GM10248 (cell line): ENCODE results near the gene OSBPL5.

Experiments
- CTCF ChIA-PET: fragments of 300-600 bp; sonication (Branson Sonifier 250); formaldehyde crosslinking; extraction: SDS; loops from one replicate; lab custom pipeline; 2021; ENCODE audit warnings: antibody characterized with exemption; lab: Yijun Ruan, JAX
- POLR2A ChIA-PET: fragments of 350-650 bp; sonication (Branson Sonifier 250); formaldehyde crosslinking; extraction: SDS; loops from one replicate; lab custom pipeline; 2020; ENCODE audit warnings: antibody characterized with exemption; lab: Yijun Ruan, JAX
- DNase-seq: peaks from one replicate; pipeline ENCODE4 v3.0.0; 2012; ENCODE audit errors: extremely low spot score
- TF ChIP-seq, protein P1 (sequence below): IDR thresholded peaks from 2 replicates; pipeline ENCODE4 v1.5.1; 2012; ENCODE audit warnings: mild to moderate bottlenecking, low read depth; ENCODE audit errors: extremely low read depth, missing control alignments, control extremely low read depth

The OSBPL5 gene

DNA sequence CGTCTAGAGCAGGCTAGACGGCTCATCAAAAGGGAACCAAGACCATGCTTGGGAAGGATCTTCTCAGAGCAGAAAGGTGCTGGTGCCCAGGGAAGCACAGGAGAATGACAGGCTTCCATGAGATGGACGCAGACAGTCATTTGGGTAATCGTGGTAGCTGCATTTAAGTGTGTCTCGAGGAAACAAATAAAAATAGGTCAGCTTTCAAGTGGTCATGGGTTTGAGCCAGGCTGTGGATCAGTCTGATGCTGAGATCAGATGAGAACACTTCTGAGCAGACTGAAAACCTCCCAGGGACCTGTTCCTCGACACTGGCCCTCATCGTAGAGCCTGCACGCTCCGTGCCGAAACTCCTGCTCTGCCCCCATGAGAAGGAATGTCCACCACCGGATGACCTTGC is 112.5 kb downstream of the OSBPL5 start:
- CTCF ChIA-PET: interaction anchor here (5.5 to 6.5 kb wide), 2 partner anchors 15 to 38 kb away, joined by 51 to 54 read pairs; no protein-coding TSS in a partner anchor
- no peak for DNase-seq
- POLR2A ChIA-PET: no interaction called here
- TF ChIP-seq, protein P1, sequence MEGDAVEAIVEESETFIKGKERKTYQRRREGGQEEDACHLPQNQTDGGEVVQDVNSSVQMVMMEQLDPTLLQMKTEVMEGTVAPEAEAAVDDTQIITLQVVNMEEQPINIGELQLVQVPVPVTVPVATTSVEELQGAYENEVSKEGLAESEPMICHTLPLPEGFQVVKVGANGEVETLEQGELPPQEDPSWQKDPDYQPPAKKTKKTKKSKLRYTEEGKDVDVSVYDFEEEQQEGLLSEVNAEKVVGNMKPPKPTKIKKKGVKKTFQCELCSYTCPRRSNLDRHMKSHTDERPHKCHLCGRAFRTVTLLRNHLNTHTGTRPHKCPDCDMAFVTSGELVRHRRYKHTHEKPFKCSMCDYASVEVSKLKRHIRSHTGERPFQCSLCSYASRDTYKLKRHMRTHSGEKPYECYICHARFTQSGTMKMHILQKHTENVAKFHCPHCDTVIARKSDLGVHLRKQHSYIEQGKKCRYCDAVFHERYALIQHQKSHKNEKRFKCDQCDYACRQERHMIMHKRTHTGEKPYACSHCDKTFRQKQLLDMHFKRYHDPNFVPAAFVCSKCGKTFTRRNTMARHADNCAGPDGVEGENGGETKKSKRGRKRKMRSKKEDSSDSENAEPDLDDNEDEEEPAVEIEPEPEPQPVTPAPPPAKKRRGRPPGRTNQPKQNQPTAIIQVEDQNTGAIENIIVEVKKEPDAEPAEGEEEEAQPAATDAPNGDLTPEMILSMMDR: no peak

DNA sequence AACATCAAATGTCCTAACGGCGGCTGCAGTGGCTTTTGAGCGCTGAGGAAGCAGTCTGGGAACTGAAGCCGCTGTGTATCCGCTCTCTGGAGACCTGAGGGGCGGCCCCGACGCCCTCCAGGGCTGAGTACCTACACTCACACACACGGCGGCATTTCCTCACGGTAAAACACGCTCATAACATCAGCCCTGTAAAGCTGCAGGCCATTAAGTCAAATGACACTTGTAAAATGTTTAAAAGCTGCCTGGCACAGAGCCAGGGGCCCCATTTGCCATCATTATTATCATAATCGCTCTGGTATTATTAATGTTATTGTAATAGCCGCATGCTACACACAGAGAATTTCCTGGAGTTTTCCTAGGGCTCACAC is 113.0 kb downstream of the OSBPL5 start:
- DNase-seq: no peak
- POLR2A ChIA-PET: no interaction called here
- TF ChIP-seq, protein P1: no peak
- CTCF ChIA-PET: interaction anchor here (1.1 to 6.5 kb wide), 5 partner anchors 9 to 39 kb away, joined by 3 to 54 read pairs (median 9); no protein-coding TSS in a partner anchor

DNA sequence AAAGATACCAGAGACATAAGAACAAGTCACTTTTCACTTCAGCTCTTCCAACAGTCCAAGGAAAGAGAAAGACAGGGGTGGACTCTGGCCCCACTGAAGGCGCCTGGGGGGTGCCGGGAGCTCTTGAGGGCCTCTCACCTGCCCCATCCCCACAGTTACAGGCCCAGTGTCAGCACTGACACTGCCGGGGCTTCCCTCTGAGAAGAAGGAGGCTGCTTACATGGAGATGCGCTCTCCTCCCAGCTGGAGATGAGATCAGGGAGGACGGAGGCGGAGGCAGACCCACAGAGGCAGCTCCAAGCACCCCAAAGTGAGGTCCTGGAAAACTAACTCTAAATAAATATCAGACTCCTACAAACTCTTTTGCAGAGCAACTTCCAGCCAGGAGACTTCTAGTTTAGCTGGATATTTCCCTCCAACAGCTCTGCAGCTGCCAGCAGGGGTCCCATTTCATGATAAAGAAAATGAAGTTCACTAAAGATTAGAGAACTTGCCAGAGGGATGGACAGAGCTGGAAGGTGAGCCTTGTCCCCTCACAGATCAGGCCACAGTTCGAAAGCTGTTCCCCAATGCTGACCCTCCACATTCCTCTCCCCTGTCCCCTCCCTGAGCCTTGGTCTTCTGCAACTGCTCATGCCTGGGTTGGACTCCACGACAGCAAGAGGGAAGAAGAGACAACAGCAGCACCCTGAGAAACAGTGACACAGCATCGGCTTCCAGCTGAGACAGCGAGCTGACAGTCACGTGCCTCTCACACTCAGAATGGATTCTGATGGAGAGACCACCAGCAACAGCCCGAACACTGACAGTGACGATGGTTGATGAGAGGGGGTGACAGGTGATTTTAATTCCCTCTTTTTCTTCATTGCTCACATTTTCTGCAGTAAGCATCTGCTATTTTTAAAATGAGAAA is 113.7 kb downstream of the OSBPL5 start:
- ChIA-PET POLR2A (interaction anchor here (1.4 kb wide), 1 partner anchor 29 kb away, joined by 4 read pairs; no protein-coding TSS in a partner anchor), CTCF (interaction anchor here (0.9 to 6.5 kb wide), 9 partner anchors 9 to 520 kb away, joined by 3 to 54 read pairs (median 3); no protein-coding TSS in a partner anchor)
- TF ChIP-seq, protein P1: no peak
- DNase-seq: no peak

DNA sequence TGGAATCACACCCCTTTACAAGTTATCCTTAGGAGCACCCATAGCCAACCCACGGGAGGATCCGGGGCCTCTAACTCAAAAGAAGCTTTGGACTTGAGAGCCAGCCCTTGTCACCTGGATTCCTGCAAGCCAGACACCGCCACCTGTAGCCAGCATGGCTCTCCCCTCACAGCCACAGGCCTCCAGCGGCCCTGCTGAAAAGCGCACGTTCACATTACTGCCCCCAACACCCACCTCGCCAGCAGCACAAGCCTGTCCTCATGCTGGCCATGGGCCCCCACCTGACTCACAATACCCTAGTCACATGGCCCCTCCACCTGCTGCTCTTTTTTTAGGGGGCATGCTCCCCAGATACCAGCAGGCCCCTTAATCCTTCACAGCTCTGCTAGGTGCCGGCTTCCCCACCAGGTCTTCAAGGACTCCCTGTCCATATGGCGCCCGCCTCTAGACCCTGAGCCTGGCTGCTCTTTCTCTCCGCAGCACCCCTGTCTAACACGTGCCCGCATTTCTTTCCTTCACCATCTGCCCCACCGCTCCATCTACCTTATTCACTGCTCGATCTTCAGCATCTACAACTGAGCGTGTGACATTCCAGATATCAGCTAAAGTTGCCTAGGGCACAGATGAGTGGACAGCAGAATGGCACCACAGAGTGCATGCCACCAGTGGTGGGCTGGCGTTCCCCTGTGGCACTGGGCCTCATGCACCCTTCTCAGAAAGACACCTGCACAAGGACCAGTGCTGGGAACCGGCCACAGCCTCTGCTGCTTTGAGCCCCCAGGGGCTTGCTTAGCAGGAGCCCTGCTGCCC is 114.5 kb downstream of the OSBPL5 start:
- CTCF ChIA-PET: interaction anchor here (0.9 to 6.5 kb wide), 9 partner anchors 8 to 519 kb away, joined by 3 to 54 read pairs (median 3); no protein-coding TSS in a partner anchor
- TF ChIP-seq, protein P1: no peak
- DNase-seq: no peak
- POLR2A ChIA-PET: interaction anchor here (1.1 to 1.4 kb wide), 2 partner anchors 28 to 41 kb away, joined by 3 to 4 read pairs; no protein-coding TSS in a partner anchor

DNA sequence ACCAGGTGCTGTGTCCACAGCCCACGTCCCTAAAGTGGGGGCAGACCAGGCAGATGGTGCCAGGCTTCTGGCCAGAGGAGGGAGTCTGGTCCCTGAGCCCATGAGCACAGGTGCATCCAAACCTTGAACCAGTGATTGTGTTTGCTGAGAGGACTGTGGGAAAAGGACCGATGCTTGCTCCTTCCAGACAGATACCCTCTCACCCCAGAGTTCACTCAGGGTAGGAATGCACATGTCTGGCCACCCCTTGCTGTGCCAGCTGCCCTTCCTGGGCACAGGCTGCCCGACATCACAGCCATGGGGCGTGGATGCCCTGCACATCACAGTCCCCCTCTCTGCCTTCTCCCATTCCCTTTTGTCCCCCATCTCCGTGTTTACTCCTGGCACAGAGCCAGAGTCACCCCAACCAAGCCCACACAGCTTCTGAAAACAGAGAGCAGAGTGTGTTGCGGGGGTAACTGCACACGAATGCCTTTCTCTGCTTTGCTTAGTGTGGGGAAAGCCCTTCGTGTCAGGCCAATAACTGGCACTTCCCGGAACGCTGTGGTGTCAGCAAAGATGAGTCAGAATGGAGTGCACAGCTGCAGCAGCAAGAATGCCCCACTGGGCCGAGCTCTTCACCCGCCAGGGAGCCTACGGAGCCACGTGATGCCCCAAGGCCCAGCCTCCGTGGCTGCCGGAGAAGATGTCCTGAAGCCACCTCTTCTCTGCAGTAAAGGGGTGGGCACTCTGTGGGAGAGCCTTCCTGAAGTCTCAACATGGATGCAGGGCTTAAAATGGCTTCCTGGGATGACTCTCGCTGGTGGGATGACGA is 115.5 kb downstream of the OSBPL5 start:
- peak; percentile 86 for DNase-seq
- POLR2A ChIA-PET: interaction anchor here (1.1 kb wide), 1 partner anchor 42 kb away, joined by 3 read pairs; no protein-coding TSS in a partner anchor
- CTCF ChIA-PET: interaction anchor here (0.6 to 6.5 kb wide), 11 partner anchors 10 to 518 kb away, joined by 3 to 54 read pairs (median 3); no protein-coding TSS in a partner anchor
- TF ChIP-seq, protein P1: peak; percentile 8
